ENCODE results near the gene USP13.

The USP13 gene

GRCh38 chr3:179701176-179701827, 48.5 kb downstream of the USP13 start:
- DNase-seq (ENCODE audit: low read depth) = no peak

- DNase-seq (ENCODE audit: low read depth) = no peak
These were observed 49.6 kb downstream of the USP13 start for GRCh38 chr3:179702271-179702947.

- DNase-seq (ENCODE audit: low read depth) = no peak
These were observed 51.0 kb downstream of the USP13 start for GRCh38 chr3:179703816-179704215.

- DNase-seq (ENCODE audit: low read depth) = no peak
These were observed 53.4 kb downstream of the USP13 start for GRCh38 chr3:179706233-179706632.

- DNase-seq (ENCODE audit: low read depth) = no peak
These were observed 57.2 kb downstream of the USP13 start for GRCh38 chr3:179710079-179710478.

- DNase-seq (ENCODE audit: low read depth) = no peak
These were observed 60.8 kb downstream of the USP13 start for GRCh38 chr3:179713643-179714090.

- DNase-seq (ENCODE audit: low read depth) = no peak
These were observed 62.7 kb downstream of the USP13 start for GRCh38 chr3:179715582-179715981.

- DNase-seq (ENCODE audit: low read depth) = no peak
These were observed 63.4 kb downstream of the USP13 start for GRCh38 chr3:179716226-179716625.

GRCh38 chr3:179716811-179717210, 64.0 kb downstream of the USP13 start:
- no peak for DNase-seq (ENCODE audit: low read depth)

GRCh38 chr3:179717219-179717618, 64.4 kb downstream of the USP13 start:
- DNase-seq (ENCODE audit: low read depth) = no peak

- no peak for DNase-seq (ENCODE audit: low read depth)
These were observed 66.4 kb downstream of the USP13 start for GRCh38 chr3:179719048-179719734.

GRCh38 chr3:179720196-179720595, 67.4 kb downstream of the USP13 start:
- DNase-seq (ENCODE audit: low read depth) = no peak

GRCh38 chr3:179723617-179724016, 70.8 kb downstream of the USP13 start:
- no peak for DNase-seq (ENCODE audit: low read depth)

GRCh38 chr3:179726075-179726699, 73.3 kb downstream of the USP13 start:
- no peak for DNase-seq (ENCODE audit: low read depth)

GRCh38 chr3:179729086-179729485, 76.2 kb downstream of the USP13 start:
- no peak for DNase-seq (ENCODE audit: low read depth)

GRCh38 chr3:179729981-179730380, 77.1 kb downstream of the USP13 start:
- DNase-seq (ENCODE audit: low read depth) = no peak

GRCh38 chr3:179730506-179730905, 77.7 kb downstream of the USP13 start:
- DNase-seq (ENCODE audit: low read depth) = no peak

- DNase-seq (ENCODE audit: low read depth) = no peak
These were observed 78.7 kb downstream of the USP13 start for GRCh38 chr3:179731544-179731943.

- DNase-seq (ENCODE audit: low read depth) = no peak
These were observed 80.0 kb downstream of the USP13 start for GRCh38 chr3:179732661-179733348.

- no peak for DNase-seq (ENCODE audit: low read depth)
These were observed 81.0 kb downstream of the USP13 start for GRCh38 chr3:179733797-179734196.

- no peak for DNase-seq (ENCODE audit: low read depth)
These were observed 81.8 kb downstream of the USP13 start for GRCh38 chr3:179734497-179735281.
